Neural progenitor cell (in vitro differentiated cells): ENCODE results near the gene STOML1. TPM values are rescaled to one million over a fixed set of nuclear protein-coding genes. Genes with fewer than 3 reads are reported as not detected.

Experiments
- DNase-seq: peaks from one replicate; pipeline ENCODE4 v3.0.0-alpha.2; 2016; ENCODE audit warnings: low spot score
- H2AFZ ChIP-seq: fragments of 200-600 bp; sonication (generic); replicated peaks from 2 replicates; pipeline ENCODE4 v1.6.1; 2016; ENCODE audit warnings: antibody characterized with exemption
- H3F3A ChIP-seq: fragments of 200-600 bp; sonication (generic); 2 replicates; pipeline ENCODE4 v1.6.1; 2016; ENCODE audit warnings: antibody characterized with exemption, low read depth
- H3K27ac ChIP-seq: fragments of 200-600 bp; sonication (generic); 2 replicates; pipeline ENCODE4 v1.5.1; 2016; ENCODE audit warnings: mild to moderate bottlenecking
- H3K27me3 ChIP-seq: fragments of 200-600 bp; sonication (generic); 2 replicates; pipeline ENCODE4 v1.6.1; 2016; ENCODE audit warnings: mild to moderate bottlenecking, moderate library complexity
- H3K36me3 ChIP-seq: fragments of 200-600 bp; sonication (generic); 2 replicates; pipeline ENCODE4 v1.5.1; 2016
- H3K4me1 ChIP-seq: fragments of 200-600 bp; sonication (generic); 2 replicates; pipeline ENCODE4 v1.6.1; 2016; ENCODE audit warnings: mixed run types
- H3K4me2 ChIP-seq: fragments of 200-600 bp; sonication (generic); 2 replicates; pipeline ENCODE4 v1.6.1; 2016
- H3K4me3 ChIP-seq: fragments of 200-600 bp; sonication (generic); 2 replicates; pipeline ENCODE4 v1.5.1; 2016
- H3K79me2 ChIP-seq: fragments of 200-600 bp; sonication (generic); 2 replicates; pipeline ENCODE4 v1.6.1; 2016; ENCODE audit warnings: low read depth
- H3K9ac ChIP-seq: fragments of 200-600 bp; sonication (generic); 2 replicates; pipeline ENCODE4 v1.6.1; 2016
- H3K9me3 ChIP-seq: fragments of 200-600 bp; sonication (generic); 2 replicates; pipeline ENCODE4 v1.5.1; 2016; ENCODE audit warnings: low read depth
- H4K20me1 ChIP-seq: fragments of 200-600 bp; sonication (generic); 2 replicates; pipeline ENCODE4 v1.6.1; 2016; ENCODE audit warnings: low read depth
- H3K27ac Mint-ChIP-seq: 3 replicates; pipeline ENCODE4 v1.8.0; 2021; ENCODE audit warnings: mixed read lengths
- H3K27me3 Mint-ChIP-seq: 2 replicates; pipeline ENCODE4 v1.8.0; 2022; ENCODE audit warnings: low read depth, mild to moderate bottlenecking, inconsistent platforms, moderate library complexity, mixed read lengths; ENCODE audit not compliant: insufficient read depth
- H3K36me3 Mint-ChIP-seq: 3 replicates; pipeline ENCODE4 v1.8.0; 2021; ENCODE audit warnings: mixed read lengths
- H3K4me1 Mint-ChIP-seq: 3 replicates; pipeline ENCODE4 v1.8.0; 2021; ENCODE audit warnings: mixed read lengths
- H3K4me3 Mint-ChIP-seq: 3 replicates; pipeline ENCODE4 v1.8.0; 2021; ENCODE audit warnings: mild to moderate bottlenecking, moderate library complexity, mixed read lengths
- H3K9me3 Mint-ChIP-seq: 3 replicates; pipeline ENCODE4 v1.8.0; 2020; ENCODE audit warnings: mixed read lengths
- CTCF ChIP-seq: fragments of 200-600 bp; sonication (generic); IDR thresholded peaks from 2 replicates; pipeline ENCODE4 v1.5.1; 2017; ENCODE audit warnings: antibody characterized with exemption, mild to moderate bottlenecking
- EZH2 ChIP-seq: fragments of 200-600 bp; sonication (generic); IDR thresholded peaks from 2 replicates; pipeline ENCODE4 v1.6.1; 2017; ENCODE audit warnings: antibody characterized with exemption, mild to moderate bottlenecking, moderate library complexity
- EZH2phosphoT487 ChIP-seq: fragments of 200-600 bp; sonication (generic); IDR thresholded peaks from 2 replicates; pipeline ENCODE4 v1.6.1; 2017; ENCODE audit warnings: antibody characterized with exemption
- total RNA-seq: library from RNA; depleted of rRNA; stranded (reverse); fragments of >200 nt; gene quantifications from 2 replicates; pipeline ENCODE4 v1.2.3, GENCODE V29; 2015; ENCODE audit warnings: low replicate concordance

STOML1 gene
- total RNA-seq, 1 donor from 2014 or later: 2.0 TPM

GRCh38 chr15:73950831-73951561, 41.1 kb downstream of the STOML1 start:
- peak overlapping the region; percentile 14 for H3K4me2 ChIP-seq
- H2AFZ ChIP-seq: no peak overlapping the region
- TF ChIP-seq EZH2 (no peak), CTCF (peak; percentile 74), EZH2phosphoT487 (no peak)
- Mint-ChIP-seq H3K36me3 (peaks cover 3% of the 10 kb centered on the region), H3K27ac (peak overlapping the region; percentile 100), H3K4me1 (peaks cover 35% of the 10 kb centered on the region), H3K9me3 (no peaks in the 10 kb centered on the region), H3K4me3 (peak overlapping the region; percentile 78), H3K27me3 (peaks cover 4% of the 10 kb centered on the region)
- peaks cover 8% of the 10 kb centered on the region for H3K4me1 ChIP-seq
- peaks cover 30% of the 10 kb centered on the region for H4K20me1 ChIP-seq
- H3K27me3 ChIP-seq: peaks cover 1% of the 10 kb centered on the region
- H3K9ac ChIP-seq: no peak overlapping the region
- no peaks in the 10 kb centered on the region for H3K79me2 ChIP-seq
- peaks cover 8% of the 10 kb centered on the region for H3F3A ChIP-seq
- H3K4me3 ChIP-seq: no peak overlapping the region
- H3K36me3 ChIP-seq: no peaks in the 10 kb centered on the region
- H3K27ac ChIP-seq: no peak overlapping the region
- DNase-seq: peak; percentile 90
- no peaks in the 10 kb centered on the region for H3K9me3 ChIP-seq

GRCh38 chr15:73950479-73950830, 41.6 kb downstream of the STOML1 start:
- no peak for DNase-seq
- Mint-ChIP-seq H3K9me3 (no peaks in the 10 kb centered on the region), H3K27me3 (peaks cover 4% of the 10 kb centered on the region), H3K4me3 (no peak overlapping the region), H3K36me3 (peaks cover 3% of the 10 kb centered on the region), H3K27ac (peak overlapping the region; percentile 43), H3K4me1 (peaks cover 35% of the 10 kb centered on the region)
- H3K4me2 ChIP-seq: no peak overlapping the region
- TF ChIP-seq CTCF: no peak
- TF ChIP-seq EZH2phosphoT487: no peak
- no peak for TF ChIP-seq EZH2
- peaks cover 8% of the 10 kb centered on the region for H3F3A ChIP-seq
- H2AFZ ChIP-seq: no peak overlapping the region
- H4K20me1 ChIP-seq: peaks cover 35% of the 10 kb centered on the region
- H3K36me3 ChIP-seq: no peaks in the 10 kb centered on the region
- H3K79me2 ChIP-seq: no peaks in the 10 kb centered on the region
- peaks cover 8% of the 10 kb centered on the region for H3K4me1 ChIP-seq
- no peak overlapping the region for H3K4me3 ChIP-seq
- no peak overlapping the region for H3K9ac ChIP-seq
- peaks cover 3% of the 10 kb centered on the region for H3K27me3 ChIP-seq
- no peaks in the 10 kb centered on the region for H3K9me3 ChIP-seq
- H3K27ac ChIP-seq: no peak overlapping the region

DNA sequence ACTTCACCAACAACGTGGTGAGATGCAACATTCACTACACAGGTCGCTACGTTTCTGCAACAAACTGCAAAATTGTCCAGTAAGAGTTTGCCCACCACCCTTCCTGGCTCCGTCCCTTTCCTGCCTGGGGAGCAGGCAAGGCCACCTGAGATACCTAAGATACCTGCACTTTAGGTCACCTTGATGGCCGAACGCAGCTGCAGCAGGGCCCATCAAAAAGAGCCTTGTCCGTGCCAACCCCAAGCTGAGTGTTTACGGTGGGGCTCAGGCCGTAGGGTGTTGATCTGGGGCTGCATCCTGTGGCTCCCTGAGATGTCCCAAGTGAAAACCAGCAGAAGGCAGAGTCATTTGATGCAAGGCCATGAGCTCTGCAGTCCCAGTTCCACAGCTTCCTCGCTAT, 42.6 kb downstream of the STOML1 start:
- Mint-ChIP-seq H3K36me3 (peaks cover 3% of the 10 kb centered on the region), H3K27ac (no peak overlapping the region), H3K27me3 (peaks cover 8% of the 10 kb centered on the region), H3K4me3 (no peak overlapping the region), H3K9me3 (no peaks in the 10 kb centered on the region), H3K4me1 (peaks cover 44% of the 10 kb centered on the region)
- Histone ChIP-seq H2AFZ (no peak overlapping the region), H3K27ac (no peak overlapping the region), H3K9ac (no peak overlapping the region), H3K4me1 (peaks cover 12% of the 10 kb centered on the region), H3K27me3 (peaks cover 3% of the 10 kb centered on the region), H3K4me3 (no peak overlapping the region), H4K20me1 (peaks cover 45% of the 10 kb centered on the region), H3F3A (peaks cover 15% of the 10 kb centered on the region), H3K9me3 (no peaks in the 10 kb centered on the region), H3K4me2 (no peak overlapping the region), H3K79me2 (no peaks in the 10 kb centered on the region), H3K36me3 (no peaks in the 10 kb centered on the region)
- TF ChIP-seq EZH2 (no peak), CTCF (no peak), EZH2phosphoT487 (no peak)
- DNase-seq: no peak
